Measurements from ENCODE around the gene PTPRN2.
"Not testable (repeated sequence)": the region's sequence is repeated elsewhere in the genome, so short reads cannot be mapped to it uniquely, and the experiment has no call there.

PTPRN2 gene

DNA sequence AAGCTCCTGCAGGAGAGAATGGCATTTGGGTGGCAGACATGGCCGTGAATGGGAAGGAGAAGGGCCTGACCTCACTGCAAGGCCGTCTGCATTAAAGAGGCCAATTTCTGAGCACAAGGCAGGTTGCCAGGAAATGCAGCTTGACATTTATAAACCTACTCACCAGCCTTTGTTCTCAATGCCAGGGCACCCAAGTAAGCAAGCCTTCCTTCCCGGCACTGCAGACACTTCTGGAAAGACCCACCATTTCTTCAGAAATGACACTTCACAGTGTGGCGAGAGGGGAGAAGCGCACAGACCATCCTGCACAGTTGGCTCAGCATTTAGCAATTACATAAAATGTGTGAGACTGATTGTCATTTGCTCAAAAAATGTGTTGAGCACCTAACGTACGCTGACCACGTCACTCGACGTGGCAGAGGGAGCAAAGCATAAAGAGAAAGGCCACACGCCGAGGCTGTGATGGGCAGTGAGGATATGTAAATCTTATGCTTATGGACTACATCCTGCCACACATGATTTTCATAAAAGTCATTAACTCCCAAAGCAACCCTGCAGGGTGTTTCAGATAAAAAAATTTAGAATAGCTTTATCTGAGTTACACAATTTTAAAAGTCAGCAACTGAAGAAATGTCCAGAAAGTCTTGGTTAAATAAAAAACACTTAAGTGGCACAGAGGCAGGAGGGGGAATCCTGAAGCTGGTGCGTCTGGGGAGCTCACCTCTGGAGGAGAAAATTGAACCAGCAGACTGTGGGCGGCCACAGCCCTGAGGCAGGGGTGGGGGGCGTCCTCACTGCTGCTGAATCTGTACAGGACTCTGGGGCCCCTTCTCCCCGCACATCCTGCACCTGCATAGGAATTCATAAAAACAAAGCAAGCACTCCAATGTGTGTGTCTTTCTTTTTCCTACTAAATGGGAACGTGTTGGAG is 543.8 kb downstream of the PTPRN2 start:
- no peak for TF ChIP-seq CTCF (IDR thresholded peaks at IDR 0.05; ENCODE audit: low read depth, low read length)
- H3K4me3 ChIP-seq (ENCODE audit: low read depth, low read length) = no peak overlapping the region

GRCh38 chr7:158042156-158042880 is 545.3 kb downstream of the PTPRN2 start:
- no peak for TF ChIP-seq CTCF (IDR thresholded peaks at IDR 0.05; ENCODE audit: low read depth, low read length)
- no peak overlapping the region for H3K4me3 ChIP-seq (ENCODE audit: low read depth, low read length)

- TF ChIP-seq CTCF (IDR thresholded peaks at IDR 0.05; ENCODE audit: low read depth, low read length) = no peak
- no peak overlapping the region for H3K4me3 ChIP-seq (ENCODE audit: low read depth, low read length)
Observed at GRCh38 chr7:158040199-158040598, 547.4 kb downstream of the PTPRN2 start.

GRCh38 chr7:158039270-158039669 is 548.4 kb downstream of the PTPRN2 start:
- H3K4me3 ChIP-seq (ENCODE audit: low read depth, low read length) = no peak overlapping the region
- no peak for TF ChIP-seq CTCF (IDR thresholded peaks at IDR 0.05; ENCODE audit: low read depth, low read length)

GRCh38 chr7:158037211-158037610 is 550.4 kb downstream of the PTPRN2 start:
- no peak overlapping the region for H3K4me3 ChIP-seq (ENCODE audit: low read depth, low read length)
- no peak for TF ChIP-seq CTCF (IDR thresholded peaks at IDR 0.05; ENCODE audit: low read depth, low read length)

- TF ChIP-seq CTCF (IDR thresholded peaks at IDR 0.05; ENCODE audit: low read depth, low read length) = no peak
- no peak overlapping the region for H3K4me3 ChIP-seq (ENCODE audit: low read depth, low read length)
Observed at GRCh38 chr7:158035343-158035742, 552.3 kb downstream of the PTPRN2 start.

DNA sequence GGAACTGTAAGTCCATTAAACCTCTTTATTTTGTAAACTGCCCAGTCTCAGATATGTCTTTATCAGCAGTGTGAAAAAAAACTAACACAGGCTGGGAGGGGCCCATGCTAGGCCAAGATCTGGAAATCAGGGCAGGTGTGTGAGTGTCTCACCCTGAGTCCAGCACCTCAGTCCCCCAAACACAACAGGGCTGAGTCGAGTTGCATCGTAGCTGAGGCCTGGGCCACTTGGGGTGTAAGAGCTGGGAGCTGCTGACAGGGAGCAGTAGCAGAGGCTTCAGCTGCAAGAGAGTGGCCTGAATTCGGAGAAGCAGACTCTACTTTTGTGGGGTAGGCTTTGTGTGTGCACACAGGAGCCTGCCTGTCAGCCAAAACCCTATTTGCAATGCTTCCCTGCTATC is 553.1 kb downstream of the PTPRN2 start:
- H3K4me3 ChIP-seq (ENCODE audit: low read depth, low read length) = no peak overlapping the region
- no peak for TF ChIP-seq CTCF (IDR thresholded peaks at IDR 0.05; ENCODE audit: low read depth, low read length)

- not testable (repeated sequence) for H3K4me3 ChIP-seq (ENCODE audit: low read depth, low read length)
Observed at GRCh38 chr7:158033925-158034324, 553.7 kb downstream of the PTPRN2 start.

Data from WI38 (cell line).